Activated T-cell treated with anti-CD3 and anti-CD28 coated beads, Interleukin-2, amount 50 U/mL, for 24 hours (primary cell): ENCODE measurements around the gene MAEL.

Source experiments
- DNase-seq: peaks from one replicate; pipeline ENCODE4 v3.0.0-alpha.2; 2020
- H3K27ac Mint-ChIP-seq: 2 replicates; pipeline ENCODE4 v1.8.0; 2020; ENCODE audit warnings: mild to moderate bottlenecking, mixed read lengths
- H3K27me3 Mint-ChIP-seq: 2 replicates; pipeline ENCODE4 v1.8.0; 2020; ENCODE audit warnings: mixed read lengths
- H3K36me3 Mint-ChIP-seq: 2 replicates; pipeline ENCODE4 v1.8.0; 2020; ENCODE audit warnings: low read depth, mixed read lengths
- H3K4me1 Mint-ChIP-seq: 2 replicates; pipeline ENCODE4 v1.8.0; 2020; ENCODE audit warnings: low read depth, mixed read lengths
- H3K4me3 Mint-ChIP-seq: 2 replicates; pipeline ENCODE4 v1.8.0; 2020; ENCODE audit warnings: mild to moderate bottlenecking, moderate library complexity, mixed read lengths
- H3K9me3 Mint-ChIP-seq: 2 replicates; pipeline ENCODE4 v1.8.0; 2020; ENCODE audit warnings: mixed read lengths

The MAEL gene

DNA sequence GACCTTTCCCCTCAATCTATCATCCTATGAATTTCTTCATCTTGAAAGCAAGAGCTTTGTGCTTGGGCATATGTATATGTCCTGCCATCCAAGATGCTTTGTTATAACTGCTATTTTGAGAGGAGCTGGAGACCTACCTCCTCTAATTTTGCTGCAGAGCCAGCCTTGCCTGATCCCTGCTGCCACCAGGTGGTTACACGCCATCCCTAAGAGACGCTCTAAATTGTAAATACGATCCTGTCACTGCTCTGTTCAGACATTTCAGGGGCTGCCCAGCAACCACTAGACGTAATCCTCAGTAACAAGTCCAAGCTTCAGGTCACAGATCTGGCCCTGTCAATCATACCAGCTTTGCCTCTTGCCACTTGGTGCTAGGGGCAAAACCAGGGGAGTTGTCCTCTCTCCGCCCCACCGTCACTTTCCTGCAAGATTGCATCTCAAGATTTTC is 68.2 kb downstream of the MAEL start:
- no peaks in the 10 kb centered on the region for H3K9me3 Mint-ChIP-seq
- no peak overlapping the region for H3K27ac Mint-ChIP-seq
- H3K4me3 Mint-ChIP-seq, result no peak overlapping the region
- peaks cover 8% of the 10 kb centered on the region for H3K4me1 Mint-ChIP-seq
- H3K36me3 Mint-ChIP-seq, result no peaks in the 10 kb centered on the region
- no peaks in the 10 kb centered on the region for H3K27me3 Mint-ChIP-seq
- DNase-seq, result no peak

DNA sequence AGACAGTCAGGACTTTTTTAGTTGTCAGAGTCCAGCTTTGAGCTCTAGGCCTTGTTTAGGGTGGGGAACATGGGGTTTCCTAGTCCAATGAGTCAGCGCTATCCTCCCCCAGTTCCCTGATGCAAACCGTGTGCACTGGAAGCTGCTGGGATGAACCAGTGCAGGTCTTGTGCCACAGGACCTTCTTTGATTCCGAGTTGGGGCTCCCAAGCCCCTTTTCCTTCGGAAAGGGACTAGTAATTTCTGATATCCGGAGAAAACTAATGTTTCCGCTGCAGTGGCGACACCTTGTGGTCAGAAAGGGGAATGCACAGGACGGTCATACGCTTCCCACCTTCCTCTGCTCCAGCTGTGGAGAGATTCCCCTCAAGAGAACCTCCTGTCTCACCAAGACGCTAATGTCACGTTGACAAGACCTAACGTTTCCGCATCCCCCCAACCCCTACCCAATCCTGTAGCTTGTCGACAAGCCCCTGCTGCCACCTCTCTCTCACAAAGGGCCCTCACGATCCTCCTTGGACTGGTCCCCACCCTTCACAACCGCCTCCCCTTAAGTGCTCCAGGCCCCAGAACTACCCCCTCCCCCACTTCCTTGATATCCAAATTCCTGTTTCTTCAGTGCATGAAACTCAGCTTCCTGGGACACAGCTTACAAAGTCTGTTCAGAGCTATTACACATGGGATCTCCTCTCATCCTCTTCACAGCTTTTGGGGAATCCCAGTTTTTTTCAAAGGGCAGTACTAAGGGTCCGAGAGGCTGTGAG is 70.1 kb downstream of the MAEL start:
- H3K27ac Mint-ChIP-seq, result peak overlapping the region; percentile 82
- H3K4me3 Mint-ChIP-seq, result no peak overlapping the region
- peak; percentile 87 for DNase-seq

DNA sequence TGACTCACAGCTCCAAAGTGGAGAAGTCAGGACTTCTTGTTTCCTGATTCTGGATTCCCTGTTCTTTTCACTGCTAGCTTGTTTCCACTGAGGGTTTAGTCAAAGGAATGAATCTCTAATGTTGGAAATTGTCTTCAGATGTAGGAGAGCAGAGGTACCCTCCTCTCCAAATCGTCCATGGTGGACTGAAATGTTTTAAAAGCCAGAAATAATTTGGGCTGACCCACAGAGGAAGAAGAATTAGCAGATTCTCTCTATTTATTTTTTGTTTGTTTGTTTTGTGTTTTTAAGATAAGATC is 70.7 kb downstream of the MAEL start:
- no peak overlapping the region for H3K27ac Mint-ChIP-seq
- H3K27me3 Mint-ChIP-seq, result no peaks in the 10 kb centered on the region
- H3K36me3 Mint-ChIP-seq, result no peaks in the 10 kb centered on the region
- DNase-seq, result no peak
- no peaks in the 10 kb centered on the region for H3K9me3 Mint-ChIP-seq
- H3K4me1 Mint-ChIP-seq, result peaks cover 8% of the 10 kb centered on the region
- no peak overlapping the region for H3K4me3 Mint-ChIP-seq

More for the DNA sequence above, 70.1 kb downstream of the MAEL start:
- H3K9me3 Mint-ChIP-seq, result no peaks in the 10 kb centered on the region
- peaks cover 8% of the 10 kb centered on the region for H3K4me1 Mint-ChIP-seq
- no peaks in the 10 kb centered on the region for H3K36me3 Mint-ChIP-seq
- H3K27me3 Mint-ChIP-seq, result no peaks in the 10 kb centered on the region

DNA sequence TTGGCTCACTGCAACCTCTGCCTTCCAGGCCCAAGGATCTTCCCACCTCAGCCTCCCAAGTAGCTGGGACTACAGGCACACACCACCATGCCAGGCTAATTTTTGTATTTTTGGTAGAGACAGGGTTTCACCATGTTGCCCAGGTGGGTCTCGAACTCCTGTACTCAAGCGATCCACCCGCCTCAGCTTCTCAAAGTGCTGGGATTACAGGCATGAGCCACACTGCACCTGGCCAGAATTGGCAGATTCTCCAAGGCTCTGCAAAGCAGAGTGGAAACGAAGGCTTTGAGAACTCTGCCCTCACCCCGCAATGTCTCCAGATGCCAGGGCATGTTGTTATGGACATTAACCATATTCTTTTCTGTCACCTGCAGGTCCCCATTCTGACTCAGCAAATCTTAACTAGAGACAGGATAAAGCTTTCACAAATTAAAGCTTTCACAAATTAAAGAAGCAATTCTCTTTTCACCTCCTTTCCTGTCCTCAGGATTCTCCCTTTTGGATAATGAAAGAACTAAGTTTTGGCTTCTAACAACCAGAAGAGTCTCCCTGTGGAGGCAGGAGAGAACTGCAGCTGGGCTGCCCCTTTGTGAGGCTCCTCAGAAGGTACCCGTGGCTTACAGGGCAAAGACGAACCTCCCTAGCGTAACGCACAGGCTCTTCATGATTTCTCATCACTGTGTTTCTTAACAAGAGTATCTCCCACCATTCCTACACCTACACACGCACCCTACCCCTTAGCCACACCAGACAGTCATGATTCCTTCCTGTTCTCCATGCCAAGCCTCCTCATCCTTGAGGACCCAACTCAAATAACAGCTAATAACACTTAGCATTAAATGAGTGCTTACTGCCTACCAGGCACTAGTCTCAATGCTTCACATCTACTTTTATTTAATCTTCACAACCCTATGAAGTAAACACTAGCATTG is 71.3 kb downstream of the MAEL start:
- Mint-ChIP-seq H3K9me3 (no peaks in the 10 kb centered on the region), H3K36me3 (no peaks in the 10 kb centered on the region), H3K4me3 (no peak overlapping the region), H3K27me3 (no peaks in the 10 kb centered on the region), H3K4me1 (peaks cover 8% of the 10 kb centered on the region), H3K27ac (peak overlapping the region; percentile 1)
- DNase-seq, result no peak

DNA sequence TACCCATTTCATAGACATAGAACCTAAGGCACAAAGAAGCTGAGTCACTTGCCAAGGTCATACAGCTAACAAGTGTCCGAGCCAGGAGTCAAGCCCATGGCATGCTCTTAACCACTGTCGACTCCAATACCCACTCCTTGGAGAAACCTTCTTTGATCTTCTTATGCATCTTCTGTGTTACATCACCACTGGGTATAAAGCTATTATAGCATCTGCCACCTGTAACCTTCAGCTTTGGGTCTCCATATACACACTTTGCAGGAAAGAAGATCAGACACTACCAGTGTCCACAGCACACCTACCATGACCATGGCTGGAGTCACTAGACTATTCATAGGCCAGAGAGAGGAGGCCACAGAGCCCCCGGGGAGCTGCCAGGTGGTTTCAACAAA is 72.0 kb downstream of the MAEL start:
- H3K27me3 Mint-ChIP-seq, result no peaks in the 10 kb centered on the region
- H3K4me3 Mint-ChIP-seq, result no peak overlapping the region
- no peak for DNase-seq
- H3K4me1 Mint-ChIP-seq, result peaks cover 8% of the 10 kb centered on the region
- H3K36me3 Mint-ChIP-seq, result no peaks in the 10 kb centered on the region
- H3K9me3 Mint-ChIP-seq, result no peaks in the 10 kb centered on the region
- peak overlapping the region; percentile 1 for H3K27ac Mint-ChIP-seq

DNA sequence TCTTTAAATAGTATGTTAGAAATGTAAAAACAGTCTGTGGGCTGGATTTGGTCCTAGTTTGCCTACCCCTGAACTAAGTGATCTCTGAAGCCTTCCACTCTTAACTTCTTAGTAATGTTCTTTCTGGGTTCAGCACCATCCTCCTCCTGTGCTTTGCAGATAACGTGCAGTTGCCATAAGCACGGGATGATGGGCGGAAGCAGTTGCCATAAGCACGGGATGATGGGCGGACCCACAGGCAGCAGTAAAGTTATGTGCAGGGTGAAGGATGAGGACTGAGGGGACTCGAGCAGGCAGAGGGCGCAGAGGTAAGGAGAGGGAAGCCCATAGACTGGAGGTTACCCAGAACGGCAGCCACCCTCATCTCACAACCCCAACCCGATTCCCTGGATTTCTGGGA is 75.5 kb downstream of the MAEL start:
- Mint-ChIP-seq H3K36me3 (no peaks in the 10 kb centered on the region), H3K9me3 (no peaks in the 10 kb centered on the region), H3K4me3 (no peak overlapping the region), H3K27me3 (no peaks in the 10 kb centered on the region), H3K27ac (no peak overlapping the region), H3K4me1 (peaks cover 3% of the 10 kb centered on the region)
- no peak for DNase-seq

DNA sequence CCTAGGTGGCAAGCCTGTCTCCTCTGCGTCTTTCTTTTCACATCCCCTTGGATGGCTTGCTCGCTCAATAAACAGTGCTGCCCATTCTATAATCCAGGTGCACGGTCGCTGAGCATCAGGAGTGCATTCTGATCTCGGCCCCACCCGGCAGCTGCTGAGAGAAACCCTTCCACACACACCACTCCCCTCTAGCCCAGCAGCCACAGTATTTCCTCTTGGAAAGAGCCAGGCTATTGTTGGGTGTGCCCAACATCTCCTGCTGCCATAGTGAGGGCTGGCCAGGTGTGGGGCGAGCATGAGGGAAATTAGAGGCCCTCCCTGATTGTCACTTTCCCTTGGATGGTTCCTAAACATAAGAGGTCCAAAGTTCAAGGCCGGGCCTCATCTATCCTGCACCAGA is 76.4 kb downstream of the MAEL start:
- Mint-ChIP-seq H3K36me3 (no peaks in the 10 kb centered on the region), H3K4me3 (no peak overlapping the region), H3K4me1 (peaks cover 3% of the 10 kb centered on the region), H3K27ac (no peak overlapping the region), H3K27me3 (no peaks in the 10 kb centered on the region), H3K9me3 (no peaks in the 10 kb centered on the region)
- no peak for DNase-seq

DNA sequence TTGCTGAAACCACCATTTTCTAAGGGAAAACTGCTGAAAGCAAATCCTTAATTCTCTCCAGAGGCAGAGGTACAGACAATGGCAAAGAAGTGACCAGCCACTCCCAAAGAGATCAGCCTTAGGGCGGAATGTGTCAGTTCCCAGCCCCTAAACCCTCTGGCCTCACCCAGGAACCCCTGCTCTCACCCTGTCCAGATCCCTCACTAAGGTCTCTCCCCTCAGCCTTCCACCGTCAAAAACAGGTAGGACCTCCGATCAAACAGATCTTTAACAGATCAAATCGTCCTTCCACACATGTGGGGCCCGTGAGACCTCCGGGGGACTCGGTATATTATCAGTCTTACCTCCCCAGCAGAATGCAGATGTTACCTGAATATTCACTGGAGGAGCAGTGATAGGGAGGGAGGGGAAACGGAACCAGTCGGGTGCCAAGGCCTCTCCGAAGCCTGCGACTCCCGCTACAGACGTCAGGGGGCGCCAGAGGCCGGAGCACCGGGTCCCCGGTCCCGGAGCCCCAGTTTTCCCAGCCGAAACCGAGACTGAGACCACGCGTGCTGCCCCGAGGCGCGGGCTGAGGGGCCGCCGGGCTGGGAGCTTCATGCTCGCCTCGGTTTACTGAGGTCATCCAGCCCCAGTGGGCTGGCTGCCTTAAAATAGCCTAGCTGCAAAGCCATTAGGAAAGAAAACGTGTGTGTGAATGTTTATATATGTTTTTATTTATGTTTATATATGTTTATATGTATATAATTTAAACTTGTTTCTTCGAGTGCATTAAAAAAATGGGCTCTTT is 77.4 kb downstream of the MAEL start:
- no peaks in the 10 kb centered on the region for H3K27me3 Mint-ChIP-seq
- no peak overlapping the region for H3K27ac Mint-ChIP-seq
- peak; percentile 91 for DNase-seq
- no peaks in the 10 kb centered on the region for H3K36me3 Mint-ChIP-seq
- no peaks in the 10 kb centered on the region for H3K9me3 Mint-ChIP-seq
- peak overlapping the region; percentile 45 for H3K4me3 Mint-ChIP-seq
- peaks cover 3% of the 10 kb centered on the region for H3K4me1 Mint-ChIP-seq

DNA sequence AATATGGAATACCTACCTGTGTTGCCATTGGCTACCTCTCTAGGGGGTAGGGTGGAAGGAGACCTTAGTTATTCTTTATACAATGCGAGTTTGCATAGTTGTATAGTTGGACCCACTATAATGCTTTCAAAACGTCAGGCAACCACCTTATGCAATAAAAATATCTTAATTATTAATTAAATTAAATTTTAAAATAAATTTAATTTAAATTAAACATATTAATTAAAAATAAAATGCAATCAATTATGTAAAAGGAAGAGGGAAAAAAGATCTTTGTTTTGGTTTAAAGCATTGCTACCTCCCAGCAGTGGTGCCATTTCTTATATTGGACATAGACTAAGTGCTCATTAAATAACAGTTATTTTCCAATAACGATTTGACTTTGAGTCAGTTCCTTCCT is 78.8 kb downstream of the MAEL start:
- Mint-ChIP-seq H3K4me3 (no peak overlapping the region), H3K4me1 (peaks cover 3% of the 10 kb centered on the region), H3K27ac (no peak overlapping the region), H3K27me3 (no peaks in the 10 kb centered on the region), H3K36me3 (no peaks in the 10 kb centered on the region), H3K9me3 (no peaks in the 10 kb centered on the region)
- DNase-seq, result no peak

DNA sequence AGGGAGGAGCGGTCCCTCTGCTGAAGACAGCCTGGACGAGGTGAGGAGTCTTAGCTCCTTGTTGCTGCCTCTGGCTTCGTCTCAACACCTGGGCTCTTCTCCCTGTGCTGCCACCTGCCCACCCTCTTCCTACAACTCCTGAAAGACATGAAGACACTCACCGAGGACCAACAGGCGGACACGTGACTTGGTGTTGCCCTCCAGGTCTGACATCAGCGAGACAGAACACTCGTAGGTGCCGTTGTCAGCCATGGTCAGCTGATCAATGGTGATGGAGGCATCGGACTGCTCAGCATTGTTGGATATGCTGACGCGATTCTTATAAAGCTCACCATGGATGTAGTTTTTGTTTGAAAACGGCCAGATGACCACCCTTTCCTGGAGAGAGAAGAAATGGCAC is 79.7 kb downstream of the MAEL start:
- H3K4me3 Mint-ChIP-seq, result no peak overlapping the region
- no peaks in the 10 kb centered on the region for H3K36me3 Mint-ChIP-seq
- H3K9me3 Mint-ChIP-seq, result no peaks in the 10 kb centered on the region
- DNase-seq, result no peak
- no peaks in the 10 kb centered on the region for H3K27me3 Mint-ChIP-seq
- no peak overlapping the region for H3K27ac Mint-ChIP-seq
- H3K4me1 Mint-ChIP-seq, result peaks cover 3% of the 10 kb centered on the region

DNA sequence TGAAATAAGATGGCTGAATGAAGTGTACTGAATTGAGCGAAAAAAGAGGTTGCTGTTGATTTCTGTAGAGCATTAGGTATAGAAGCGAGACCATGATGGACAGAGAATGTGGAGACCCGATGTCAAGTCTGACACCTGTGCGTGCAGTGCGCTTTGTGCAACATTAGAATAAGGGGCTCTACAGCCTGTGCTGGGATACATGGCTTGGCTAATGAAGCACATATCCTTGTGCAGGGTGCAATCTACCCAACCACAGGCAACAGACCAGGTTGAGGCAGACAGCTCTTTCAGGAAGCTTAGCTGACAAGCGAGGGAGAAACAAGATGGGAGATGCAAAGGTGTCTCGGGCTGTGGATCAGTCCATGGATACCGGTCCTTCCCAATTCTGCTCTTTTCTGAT is 82.2 kb downstream of the MAEL start:
- Mint-ChIP-seq H3K27me3 (no peaks in the 10 kb centered on the region), H3K36me3 (no peaks in the 10 kb centered on the region), H3K4me3 (no peak overlapping the region), H3K4me1 (peaks cover 12% of the 10 kb centered on the region), H3K9me3 (no peaks in the 10 kb centered on the region), H3K27ac (no peak overlapping the region)
- no peak for DNase-seq
